ENCODE results near the gene LRP3. TPM values are rescaled to one million over a fixed set of nuclear protein-coding genes. Genes with fewer than 3 reads are reported as not detected.
"Not testable (repeated sequence)": the region's sequence is repeated elsewhere in the genome, so short reads cannot be mapped to it uniquely, and the experiment has no call there.

The LRP3 gene
- total and polyA plus RNA-seq, 2 donors (not counting 1 experiment from before 2014, with no cell fraction given) = 0.10 TPM; not detected in 1

GRCh38 chr19:33189453-33189852 is 4.7 kb upstream of the LRP3 start:
- peaks cover 40% of the 10 kb centered on the region for H3K27me3 Mint-ChIP-seq
- Histone ChIP-seq H3K27me3 (replicated peaks in 1 of 4; ENCODE audit: control extremely low read depth in 1 of 4, control insufficient read depth in 3 of 4, insufficient read depth in 4 of 4, low read length in 3 of 4) (peaks cover 0 to 19% (median 4%) of the 10 kb centered on the region in 4 experiments), H3K27ac (ENCODE audit: low read length in 2 of 2) (no peak overlapping the region), H3K79me2 (ENCODE audit: control insufficient read depth, insufficient read depth, low read length) (no peaks in the 10 kb centered on the region), H3K36me3 (replicated peaks in 1 of 2; ENCODE audit: control extremely low read depth in 1 of 2, control insufficient read depth in 1 of 2, extremely low read depth in 1 of 2, insufficient read depth in 2 of 2, low read length in 1 of 2) (no peaks in the 10 kb centered on the region), H3K4me1 (ENCODE audit: control insufficient read depth in 2 of 2, insufficient read depth in 2 of 2, low read length in 2 of 2) (peaks cover 11 to 14% of the 10 kb centered on the region in 2 donors), H2AFZ (ENCODE audit: insufficient read depth, low read depth, low read length, poor library complexity, severe bottlenecking) (no peak overlapping the region), H3K4me3 (ENCODE audit: control extremely low read depth in 1 of 5, extremely low read depth in 1 of 5, insufficient read depth in 1 of 5, low read depth in 2 of 5, low read length in 4 of 5) (no peak overlapping the region), H3K9me3 (ENCODE audit: control extremely low read depth in 1 of 3, control insufficient read depth in 2 of 3, insufficient read depth in 1 of 3, low read length in 2 of 3) (no peaks in the 10 kb centered on the region), H3K9ac (ENCODE audit: low read length) (no peak overlapping the region), H4K20me1 (ENCODE audit: control insufficient read depth, insufficient read depth, low read length, poor library complexity, severe bottlenecking) (no peaks in the 10 kb centered on the region), H3K4me2 (replicated peaks; ENCODE audit: low read depth, low read length, poor library complexity, severe bottlenecking) (no peak overlapping the region)
- ChIA-PET POLR2A (no interaction called here), CTCF (no interaction called here)
- no peak for ATAC-seq (ENCODE audit: low read depth)
- WGBS (ENCODE audit: insufficient coverage) = no CpG with 5 or more reads among the region's 1 CpG
- H3K4me1 Mint-ChIP-seq = peaks cover 9% of the 10 kb centered on the region
- TF ChIP-seq, protein P1, sequence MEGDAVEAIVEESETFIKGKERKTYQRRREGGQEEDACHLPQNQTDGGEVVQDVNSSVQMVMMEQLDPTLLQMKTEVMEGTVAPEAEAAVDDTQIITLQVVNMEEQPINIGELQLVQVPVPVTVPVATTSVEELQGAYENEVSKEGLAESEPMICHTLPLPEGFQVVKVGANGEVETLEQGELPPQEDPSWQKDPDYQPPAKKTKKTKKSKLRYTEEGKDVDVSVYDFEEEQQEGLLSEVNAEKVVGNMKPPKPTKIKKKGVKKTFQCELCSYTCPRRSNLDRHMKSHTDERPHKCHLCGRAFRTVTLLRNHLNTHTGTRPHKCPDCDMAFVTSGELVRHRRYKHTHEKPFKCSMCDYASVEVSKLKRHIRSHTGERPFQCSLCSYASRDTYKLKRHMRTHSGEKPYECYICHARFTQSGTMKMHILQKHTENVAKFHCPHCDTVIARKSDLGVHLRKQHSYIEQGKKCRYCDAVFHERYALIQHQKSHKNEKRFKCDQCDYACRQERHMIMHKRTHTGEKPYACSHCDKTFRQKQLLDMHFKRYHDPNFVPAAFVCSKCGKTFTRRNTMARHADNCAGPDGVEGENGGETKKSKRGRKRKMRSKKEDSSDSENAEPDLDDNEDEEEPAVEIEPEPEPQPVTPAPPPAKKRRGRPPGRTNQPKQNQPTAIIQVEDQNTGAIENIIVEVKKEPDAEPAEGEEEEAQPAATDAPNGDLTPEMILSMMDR (IDR thresholded peaks at IDR 0.05) = no peak
- no peak for TF ChIP-seq EZH2 (IDR thresholded peaks at IDR 0.05; ENCODE audit: borderline replicate concordance, insufficient read depth, low read depth, low read length, poor library complexity, severe bottlenecking)
- no peak overlapping the region for H3K27ac Mint-ChIP-seq
- no peaks in the 10 kb centered on the region for H3K9me3 Mint-ChIP-seq (ENCODE audit: insufficient read depth)
- no peak for DNase-seq
- no peak overlapping the region for H3K4me3 Mint-ChIP-seq
- intact Hi-C loops (cut with micrococcal nuclease) = no loop called here

GRCh38 chr19:33191092-33191491 is 3.0 kb upstream of the LRP3 start:
- H2AFZ ChIP-seq (ENCODE audit: insufficient read depth, low read depth, low read length, poor library complexity, severe bottlenecking); H3K4me2 ChIP-seq (replicated peaks; ENCODE audit: low read depth, low read length, poor library complexity, severe bottlenecking); H3K36me3 ChIP-seq (replicated peaks in 1 of 2; ENCODE audit: control extremely low read depth in 1 of 2, control insufficient read depth in 1 of 2, extremely low read depth in 1 of 2, insufficient read depth in 2 of 2, low read length in 1 of 2); ATAC-seq (ENCODE audit: low read depth); H3K4me3 Mint-ChIP-seq; H3K4me1 Mint-ChIP-seq; H3K9ac ChIP-seq (ENCODE audit: low read length); H3K79me2 ChIP-seq (ENCODE audit: control insufficient read depth, insufficient read depth, low read length); DNase-seq; intact Hi-C loops (cut with micrococcal nuclease); H3K4me3 ChIP-seq (ENCODE audit: control extremely low read depth in 1 of 5, extremely low read depth in 1 of 5, insufficient read depth in 1 of 5, low read depth in 2 of 5, low read length in 4 of 5); POLR2A ChIA-PET; H3K27ac ChIP-seq (ENCODE audit: low read length in 2 of 2); H3K9me3 Mint-ChIP-seq (ENCODE audit: insufficient read depth); H3K9me3 ChIP-seq (ENCODE audit: control extremely low read depth in 1 of 3, control insufficient read depth in 2 of 3, insufficient read depth in 1 of 3, low read length in 2 of 3); H3K27ac Mint-ChIP-seq; H4K20me1 ChIP-seq (ENCODE audit: control insufficient read depth, insufficient read depth, low read length, poor library complexity, severe bottlenecking): not testable (repeated sequence)
- WGBS (ENCODE audit: insufficient coverage) = 94% methylated on average over 4 of the region's 4 CpGs
- H3K27me3 Mint-ChIP-seq = peaks cover 43% of the 10 kb centered on the region
- CTCF ChIA-PET = interaction anchor here (1.2 kb wide), 1 partner anchor 216 kb away, joined by 3 read pairs; no protein-coding TSS in a partner anchor
- Histone ChIP-seq H3K4me1 (ENCODE audit: control insufficient read depth in 2 of 2, insufficient read depth in 2 of 2, low read length in 2 of 2) (peaks cover 11 to 13% of the 10 kb centered on the region in 2 donors), H3K27me3 (replicated peaks in 1 of 4; ENCODE audit: control extremely low read depth in 1 of 4, control insufficient read depth in 3 of 4, insufficient read depth in 4 of 4, low read length in 3 of 4) (peaks cover 0 to 28% (median 4%) of the 10 kb centered on the region in 4 experiments)

Data from B cell (primary cell).